Activated B cell treated with CpG ODN at 0.5 μM for 24 hours (primary cell): ENCODE data around the gene SHQ1. TPM values are rescaled to one million over a fixed set of nuclear protein-coding genes. Genes with fewer than 3 reads are reported as not detected.

Experiments used
- ATAC-seq: fragments of 200-7000 bp; cut with Tn5 transposase; one replicate; pipeline ENCODE4 v1.10.0; 2021; ENCODE audit warnings: low read depth, mild to moderate bottlenecking, moderate library complexity
- CTCF ChIA-PET: fragments of 350-600 bp; sonication (Branson Sonifier 250); formaldehyde crosslinking; loops from one replicate; lab custom pipeline; 2021; ENCODE audit warnings: antibody characterized with exemption; lab: Charles Lee
- POLR2A ChIA-PET: fragments of 350-600 bp; sonication (Branson Sonifier 250); formaldehyde crosslinking; loops from one replicate; lab custom pipeline; 2021; ENCODE audit warnings: antibody characterized with exemption; lab: Charles Lee
- DNase-seq: peaks from one replicate; pipeline ENCODE4 v3.0.0; 2022
- H3K27ac Mint-ChIP-seq: one replicate; pipeline ENCODE4 v1.8.0; 2020; ENCODE audit warnings: mixed read lengths
- H3K27me3 Mint-ChIP-seq: one replicate; pipeline ENCODE4 v1.8.0; 2021; ENCODE audit warnings: mixed read lengths
- H3K36me3 Mint-ChIP-seq: one replicate; pipeline ENCODE4 v1.8.0; 2021; ENCODE audit warnings: low read depth, mixed read lengths
- H3K4me1 Mint-ChIP-seq: one replicate; pipeline ENCODE4 v1.8.0; 2021; ENCODE audit warnings: mixed read lengths
- H3K4me3 Mint-ChIP-seq: one replicate; pipeline ENCODE4 v1.8.0; 2020; ENCODE audit warnings: mild to moderate bottlenecking, mixed read lengths
- H3K9me3 Mint-ChIP-seq: one replicate; pipeline ENCODE4 v1.8.0; 2020; ENCODE audit warnings: mixed read lengths
- CTCF ChIP-seq: fragments of 200-600 bp; IDR thresholded peaks from one replicate; pipeline ENCODE4 v1.8.0; 2022; ENCODE audit warnings: antibody characterized with exemption, mild to moderate bottlenecking
- intact Hi-C: fragments of 100-400 bp; cut with micrococcal nuclease; formaldehyde crosslinking; loops from one replicate; pipeline ENCODE4 v1.15.1; 2024
- total RNA-seq: library from RNA; stranded (reverse); gene quantifications from 2 replicates; pipeline ENCODE4 v1.2.3, GENCODE V29; 2022

SHQ1 gene
- total RNA-seq, 1 donor from 2014 or later: 25.3 TPM

DNA sequence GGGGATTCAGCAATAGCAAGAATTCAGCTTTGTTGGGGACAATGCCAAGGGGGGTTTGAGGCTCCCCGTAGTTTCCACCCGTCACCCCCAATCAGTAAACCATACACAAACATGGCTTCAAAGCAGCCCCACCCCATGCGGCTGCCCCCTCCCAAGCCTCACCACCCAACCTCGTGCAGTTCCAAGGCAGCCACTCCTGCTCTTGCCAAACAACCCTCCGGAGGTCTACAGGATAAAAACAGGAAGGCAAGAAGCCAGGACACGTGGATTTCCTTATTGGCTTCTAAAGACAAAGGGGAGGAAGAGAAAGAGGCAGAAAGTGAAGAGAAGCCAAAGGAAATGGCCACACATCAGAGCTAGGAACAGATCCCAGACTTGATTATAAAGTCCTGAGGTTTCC lies 121.1 kb downstream of the SHQ1 start:
- ATAC-seq (no peak), DNase-seq (no peak)
- Mint-ChIP-seq H3K36me3 (no peaks in the 10 kb centered on the region), H3K27ac (no peak overlapping the region), H3K27me3 (peaks cover 5% of the 10 kb centered on the region), H3K4me1 (no peaks in the 10 kb centered on the region), H3K4me3 (no peak overlapping the region), H3K9me3 (no peaks in the 10 kb centered on the region)
- intact Hi-C loops: no loop called here
- POLR2A ChIA-PET: no interaction called here
- CTCF ChIA-PET: no interaction called here
- TF ChIP-seq CTCF: no peak

DNA sequence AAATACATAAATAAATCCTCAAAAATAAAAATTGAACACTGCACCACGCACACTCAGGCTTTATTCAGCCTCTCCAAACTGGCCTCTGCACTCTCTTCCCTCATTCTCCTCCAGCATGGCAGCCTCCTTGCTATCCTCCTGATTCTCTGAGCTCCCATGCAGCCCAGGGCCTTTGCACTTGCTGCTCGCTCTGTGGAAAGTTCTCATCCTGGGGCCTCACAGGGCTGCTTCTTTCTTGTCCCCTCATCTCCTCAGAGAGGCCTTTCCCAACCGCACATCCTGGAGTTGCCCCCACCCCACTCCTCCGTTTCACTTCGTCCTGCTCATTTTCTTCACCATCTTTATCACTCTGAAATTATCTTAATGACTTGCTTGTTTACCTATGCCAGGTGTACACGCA lies 123.0 kb downstream of the SHQ1 start:
- ChIA-PET CTCF (interaction anchor here (0.7 kb wide), 1 partner anchor 14 kb away, joined by 3 read pairs; no protein-coding TSS in a partner anchor), POLR2A (no interaction called here)
- Mint-ChIP-seq H3K4me1 (no peaks in the 10 kb centered on the region), H3K36me3 (no peaks in the 10 kb centered on the region), H3K27me3 (peaks cover 7% of the 10 kb centered on the region), H3K4me3 (no peak overlapping the region), H3K9me3 (no peaks in the 10 kb centered on the region), H3K27ac (no peak overlapping the region)
- DNase-seq: no peak
- no peak for ATAC-seq
- intact Hi-C loops: no loop called here
- no peak for TF ChIP-seq CTCF

GRCh38 chr3:72724070-72724469 lies 124.2 kb downstream of the SHQ1 start:
- ChIA-PET POLR2A (no interaction called here), CTCF (no interaction called here)
- H3K4me3 Mint-ChIP-seq: no peak overlapping the region
- ATAC-seq (no peak), DNase-seq (no peak)
- H3K9me3 Mint-ChIP-seq: no peaks in the 10 kb centered on the region
- H3K36me3 Mint-ChIP-seq: no peaks in the 10 kb centered on the region
- no peaks in the 10 kb centered on the region for H3K4me1 Mint-ChIP-seq
- intact Hi-C loops: no loop called here
- H3K27ac Mint-ChIP-seq: no peak overlapping the region
- peaks cover 7% of the 10 kb centered on the region for H3K27me3 Mint-ChIP-seq
- TF ChIP-seq CTCF: no peak

DNA sequence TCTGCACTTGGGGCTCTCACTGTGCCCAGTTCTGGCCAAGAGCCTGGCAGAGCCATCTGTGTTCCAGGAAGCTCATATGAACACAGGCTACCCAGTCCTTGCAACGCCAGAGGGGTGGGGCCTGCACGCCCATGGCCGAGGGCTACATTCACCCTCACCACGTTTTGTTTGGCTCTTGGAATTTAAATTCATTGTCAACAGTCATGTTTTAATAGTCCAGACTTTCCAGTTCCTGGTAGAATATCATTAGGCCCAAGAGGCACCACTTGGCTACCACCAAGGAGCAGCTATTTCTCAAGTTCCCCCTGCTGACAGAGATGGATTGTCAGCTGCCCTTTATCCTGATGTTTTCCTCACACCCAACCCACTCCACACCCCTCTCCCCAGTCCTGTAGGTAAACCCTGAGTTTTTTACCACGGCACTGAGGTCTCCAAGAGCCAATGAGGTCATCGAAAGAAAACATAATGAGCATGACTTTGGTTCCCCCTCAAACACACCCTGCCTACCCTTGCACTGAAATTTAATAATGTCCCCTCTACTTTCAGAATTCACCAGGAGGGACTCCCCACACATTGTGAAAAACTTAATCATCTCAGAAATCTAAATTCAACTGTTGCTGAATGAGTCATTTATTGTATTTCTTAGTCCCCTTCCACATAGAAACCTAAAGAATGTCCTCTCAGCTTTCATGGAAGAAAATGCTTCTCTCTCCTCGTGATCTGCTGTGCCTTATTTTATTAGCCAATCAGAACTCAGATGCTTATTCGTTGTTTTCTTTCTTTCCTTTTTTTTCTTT lies 125.1 kb downstream of the SHQ1 start:
- H3K27ac Mint-ChIP-seq: no peak overlapping the region
- peaks cover 2% of the 10 kb centered on the region for H3K27me3 Mint-ChIP-seq
- CTCF ChIA-PET: no interaction called here
- no peak overlapping the region for H3K4me3 Mint-ChIP-seq
- intact Hi-C loops: no loop called here
- H3K4me1 Mint-ChIP-seq: no peaks in the 10 kb centered on the region
- H3K9me3 Mint-ChIP-seq: no peaks in the 10 kb centered on the region
- POLR2A ChIA-PET: interaction anchor here (0.7 kb wide), 1 partner anchor 142 kb away, joined by 5 read pairs; no protein-coding TSS in a partner anchor
- DNase-seq (no peak), ATAC-seq (no peak)
- no peak for TF ChIP-seq CTCF
- H3K36me3 Mint-ChIP-seq: no peaks in the 10 kb centered on the region

- no peak overlapping the region for H3K27ac Mint-ChIP-seq
- no peaks in the 10 kb centered on the region for H3K4me1 Mint-ChIP-seq
- no peak overlapping the region for H3K4me3 Mint-ChIP-seq
- no peak for ATAC-seq
- no peak for TF ChIP-seq CTCF
- no peaks in the 10 kb centered on the region for H3K36me3 Mint-ChIP-seq
- DNase-seq: no peak
- no peaks in the 10 kb centered on the region for H3K9me3 Mint-ChIP-seq
- ChIA-PET POLR2A (no interaction called here), CTCF (no interaction called here)
- peaks cover 2% of the 10 kb centered on the region for H3K27me3 Mint-ChIP-seq
- intact Hi-C loops: no loop called here
Measured at GRCh38 chr3:72721683-72722381, 126.4 kb downstream of the SHQ1 start.
